Psoas muscle (tissue), 8 donors: Measurements from ENCODE around the gene TP53BP1. TPM values are rescaled to one million over a fixed set of nuclear protein-coding genes. Genes with fewer than 3 reads are reported as not detected.

ENCODE experiments used
- ATAC-seq, 4 donors: fragments of 200-7000 bp; cut with Tn5 transposase; one replicate each; pipeline ENCODE4 v1.9.1; 2020; ENCODE audit warnings: moderate library complexity in 3 of 4, mild to moderate bottlenecking in 2 of 4
- DNase-seq, 2 donors: peaks; one replicate each; pipeline ENCODE4 v3.0.0-alpha.2; 2020
- H3K27ac ChIP-seq: fragments of 200-600 bp; one replicate; pipeline ENCODE4 v1.8.0; 2022
- H3K27me3 ChIP-seq, 3 donors: fragments of 200-600 bp in 1 of 3; one replicate each; pipeline versions ENCODE4 v1.6.1 to v1.8.0; 2013 to 2022; ENCODE audit warnings: low read length in 2 of 3, mild to moderate bottlenecking in 2 of 3, moderate library complexity in 1 of 3; ENCODE audit not compliant: insufficient read depth in 3 of 3
- H3K36me3 ChIP-seq, 2 donors: fragments of 200-600 bp in 1 of 2; one replicate each; pipeline versions ENCODE4 v1.6.1 to v1.8.0; 2013 to 2022; ENCODE audit warnings: low read depth in 1 of 2, mild to moderate bottlenecking in 1 of 2, moderate library complexity in 1 of 2; ENCODE audit not compliant: insufficient read depth in 1 of 2
- H3K4me1 ChIP-seq: fragments of 200-600 bp; one replicate; pipeline ENCODE4 v1.8.0; 2022
- H3K4me3 ChIP-seq: fragments of 200-600 bp; one replicate; pipeline ENCODE4 v1.8.0; 2022; ENCODE audit warnings: mild to moderate bottlenecking
- H3K9me3 ChIP-seq: fragments of 200-600 bp; one replicate; pipeline ENCODE4 v1.8.0; 2022
- WGBS, 3 donors: extraction: QIAGEN DNeasy Blood & Tissue Kit; methylation state at CpG; one replicate each; pipeline versions ENCODE4 v1.1.6 to v1.1.7; 2013; 5-methylcytosine and 5-hydroxymethylcytosine counted together
- intact Hi-C, 2 donors: fragments of 100-400 bp; cut with DNase I; formaldehyde crosslinking; loops; one replicate each; pipeline versions ENCODE4 v1.11.0 to v1.14.2; 2022
- polyA plus RNA-seq, 3 donors: library from polyadenylated mRNA; stranded (reverse); fragments of 200-250 nt; gene quantifications; one replicate each; pipeline ENCODE4 v1.2.3, GENCODE V29; 2013
- total RNA-seq, 4 donors: library from RNA; stranded (reverse); fragmentation: NEBNext Ultra II Directional in 2 of 4; extraction: Animal tissue kit (Norgen Biotek cat#: 25700) in 2 of 4; gene quantifications; one replicate each; pipeline versions ENCODE4 v1.2.1 to v1.2.4, GENCODE V29; 2021 to 2023
- TF ChIP-seq, protein P1 (sequence below): fragments of 200-600 bp; IDR thresholded peaks from one replicate; pipeline ENCODE4 v1.8.0; 2022; ENCODE audit warnings: antibody characterized with exemption
- donor health status: healthy with polysubstance abuse.
- donor health status: DM: no; HTN: no; CAD: no; lungs with moderate emphysema.
- donor health status: Bipolar disorder and iron deficiency.
- donor health status: healthy.
- donor health status: DM: yes; HTN: yes; CAD: no.
- donor health status: DM: no; HTN: no; CAD: no.
- donor health status: DM: no; HTN: no; CAD: no.
- donor health status: DM: yes; HTN: yes; CAD: no.

TP53BP1 gene
- total and polyA plus RNA-seq, 7 donors = 7.4 to 31.3 (median 13.9) TPM

DNA sequence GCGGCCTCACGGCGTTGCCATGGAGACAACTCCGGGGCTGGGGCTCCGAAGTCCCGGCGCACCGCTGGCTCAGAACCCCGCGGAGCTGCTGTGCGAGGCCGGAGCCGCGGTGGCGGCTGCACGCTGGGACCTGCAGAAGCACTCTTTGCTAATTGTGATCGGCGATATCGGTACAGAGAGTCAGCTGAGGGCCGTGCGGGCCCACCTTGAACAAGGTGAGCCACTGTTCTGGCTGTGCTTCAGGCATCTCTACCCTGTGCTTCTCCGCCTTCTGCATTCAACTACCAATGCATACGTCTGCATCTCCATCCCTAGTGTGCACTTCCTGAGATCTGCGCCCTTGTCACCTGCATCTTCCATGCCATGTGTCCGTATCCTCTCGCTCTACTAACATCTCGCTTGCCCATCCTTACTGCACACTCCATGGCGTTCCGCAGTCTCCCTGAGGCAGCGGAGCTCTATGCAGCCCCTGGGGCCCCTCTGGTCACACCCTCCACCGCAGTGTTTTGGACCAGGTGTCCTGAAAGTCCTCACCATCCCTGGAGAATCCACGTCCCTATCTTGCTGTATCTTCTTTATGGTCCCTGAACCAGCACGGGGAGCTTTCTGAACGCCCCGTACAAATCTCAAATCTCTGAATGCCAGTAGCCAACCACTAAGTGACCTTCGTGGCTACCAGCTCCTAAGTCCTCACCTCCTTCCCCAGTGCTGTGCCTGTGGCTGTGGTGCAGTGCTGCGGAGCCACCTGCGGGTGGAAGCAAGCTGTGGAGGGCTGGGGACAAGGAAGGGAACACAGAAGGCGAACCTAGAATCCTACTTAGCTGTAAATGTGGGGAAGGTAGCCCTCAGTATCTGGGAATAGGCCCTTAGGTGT lies 18.3 kb upstream of the TP53BP1 start:
- 9 to 10% (median 9%) methylated on average over 39 of the region's 39 CpGs for WGBS, 3 donors
- ATAC-seq = no peak
- H3K27ac ChIP-seq = peak overlapping the region; percentile 12

DNA sequence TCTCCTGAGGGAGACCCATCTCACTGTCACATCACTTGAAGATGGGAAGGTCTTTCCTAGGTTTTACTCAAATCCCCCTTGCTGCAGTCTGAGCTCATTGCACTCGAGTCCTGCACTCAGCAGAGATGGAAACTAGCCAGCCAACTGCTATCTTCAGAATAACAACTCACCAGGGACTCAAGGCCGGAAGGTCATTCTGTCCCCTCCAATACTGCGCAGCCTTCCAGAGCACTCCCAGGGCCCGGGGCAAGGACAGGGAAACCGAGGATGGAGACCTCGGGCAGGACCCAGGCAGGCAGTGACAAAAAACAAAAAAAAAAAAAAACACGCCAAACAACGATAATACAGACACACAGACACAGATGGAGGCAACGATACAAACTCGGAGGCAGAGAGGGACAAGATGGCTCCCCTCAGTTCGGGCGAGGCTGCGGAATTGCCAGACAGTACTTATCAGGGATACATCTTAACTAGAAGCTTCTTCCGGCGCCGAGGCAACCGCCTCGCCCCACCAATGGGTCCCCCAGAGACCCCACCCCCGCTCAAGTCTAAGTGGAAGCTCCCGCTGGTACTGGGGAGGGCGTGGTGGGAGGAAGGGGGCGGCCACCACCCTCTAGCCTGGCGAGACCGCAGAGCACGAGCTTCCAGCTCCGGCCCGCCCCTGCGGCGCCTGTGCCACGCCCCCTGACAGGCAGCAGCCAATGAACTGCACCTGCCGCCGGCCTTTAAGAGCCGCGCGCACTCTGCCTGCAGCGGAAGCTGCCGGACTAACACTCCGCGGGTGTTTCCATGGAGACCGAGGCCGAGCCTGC lies 17.4 kb upstream of the TP53BP1 start:
- Histone ChIP-seq H3K9me3 (no peaks in the 10 kb centered on the region), H3K4me3 (peak overlapping the region; percentile 67), H3K4me1 (peaks cover 27% of the 10 kb centered on the region), H3K27ac (peak overlapping the region; percentile 88), H3K36me3 (no peaks in the 10 kb centered on the region), H3K27me3 (no peaks in the 10 kb centered on the region)
- peak; percentile 98 to 99 for DNase-seq
- intact Hi-C loops = loop anchor here in 1 of 2 donors (5.0 kb wide), 1 partner anchor 63 kb away; no protein-coding TSS in a partner anchor
- TF ChIP-seq, protein P1, sequence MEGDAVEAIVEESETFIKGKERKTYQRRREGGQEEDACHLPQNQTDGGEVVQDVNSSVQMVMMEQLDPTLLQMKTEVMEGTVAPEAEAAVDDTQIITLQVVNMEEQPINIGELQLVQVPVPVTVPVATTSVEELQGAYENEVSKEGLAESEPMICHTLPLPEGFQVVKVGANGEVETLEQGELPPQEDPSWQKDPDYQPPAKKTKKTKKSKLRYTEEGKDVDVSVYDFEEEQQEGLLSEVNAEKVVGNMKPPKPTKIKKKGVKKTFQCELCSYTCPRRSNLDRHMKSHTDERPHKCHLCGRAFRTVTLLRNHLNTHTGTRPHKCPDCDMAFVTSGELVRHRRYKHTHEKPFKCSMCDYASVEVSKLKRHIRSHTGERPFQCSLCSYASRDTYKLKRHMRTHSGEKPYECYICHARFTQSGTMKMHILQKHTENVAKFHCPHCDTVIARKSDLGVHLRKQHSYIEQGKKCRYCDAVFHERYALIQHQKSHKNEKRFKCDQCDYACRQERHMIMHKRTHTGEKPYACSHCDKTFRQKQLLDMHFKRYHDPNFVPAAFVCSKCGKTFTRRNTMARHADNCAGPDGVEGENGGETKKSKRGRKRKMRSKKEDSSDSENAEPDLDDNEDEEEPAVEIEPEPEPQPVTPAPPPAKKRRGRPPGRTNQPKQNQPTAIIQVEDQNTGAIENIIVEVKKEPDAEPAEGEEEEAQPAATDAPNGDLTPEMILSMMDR = peak; percentile 50
- peak; percentile 97 to 99 (median 98) for ATAC-seq
- 0% methylated on average over 35 to 41 of the region's 41 CpGs for WGBS, 3 donors

More for the DNA sequence above, 18.3 kb upstream of the TP53BP1 start:
- no peak for DNase-seq
- Histone ChIP-seq H3K36me3 (no peaks in the 10 kb centered on the region), H3K4me3 (peak overlapping the region; percentile 67), H3K9me3 (no peaks in the 10 kb centered on the region), H3K4me1 (peaks cover 27% of the 10 kb centered on the region), H3K27me3 (no peaks in the 10 kb centered on the region)
- intact Hi-C loops = loop anchor here in 1 of 2 donors (5.0 kb wide), 1 partner anchor 64 kb away; no protein-coding TSS in a partner anchor
- TF ChIP-seq, protein P1 = no peak

DNA sequence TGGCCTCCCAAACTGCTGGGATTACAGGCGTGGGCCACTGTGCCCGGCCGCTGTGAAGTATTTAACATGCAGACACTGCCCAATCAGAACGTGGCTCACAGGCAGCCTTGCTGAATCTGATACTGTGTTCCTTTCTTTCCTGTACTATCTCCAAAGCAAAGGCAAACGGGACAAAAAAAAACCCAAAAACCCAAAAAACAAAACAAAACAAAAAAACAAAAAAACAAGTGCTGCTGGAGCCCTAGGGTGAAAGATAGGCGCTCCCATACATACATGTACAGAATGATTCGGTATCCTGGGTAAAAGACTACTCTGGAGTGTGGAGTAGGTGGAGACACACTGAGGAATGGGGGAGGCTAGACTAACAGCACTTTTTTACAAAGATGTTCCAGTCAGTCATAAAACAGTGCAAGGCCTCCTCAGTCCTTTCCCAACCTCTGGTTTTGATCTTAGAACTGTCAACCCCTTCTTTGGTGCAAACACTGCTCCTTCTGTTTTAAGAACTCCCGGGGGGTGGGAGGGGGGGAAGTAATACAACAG lies 16.8 kb upstream of the TP53BP1 start:
- ATAC-seq = peak in 1 of 4 donors; percentile 5
- Histone ChIP-seq H3K9me3 (no peaks in the 10 kb centered on the region), H3K36me3 (no peaks in the 10 kb centered on the region), H3K27me3 (no peaks in the 10 kb centered on the region), H3K4me3 (peak overlapping the region; percentile 67), H3K27ac (peak overlapping the region; percentile 88), H3K4me1 (peaks cover 25% of the 10 kb centered on the region)
- intact Hi-C loops = loop anchor here in 1 of 2 donors (5.0 kb wide), 1 partner anchor 62 kb away; no protein-coding TSS in a partner anchor
- peak in 1 of 2 donors; percentile 62 for DNase-seq
- 25 to 41% (median 26%) methylated on average over 8 of the region's 8 CpGs for WGBS, 3 donors
- TF ChIP-seq, protein P1 = no peak

DNA sequence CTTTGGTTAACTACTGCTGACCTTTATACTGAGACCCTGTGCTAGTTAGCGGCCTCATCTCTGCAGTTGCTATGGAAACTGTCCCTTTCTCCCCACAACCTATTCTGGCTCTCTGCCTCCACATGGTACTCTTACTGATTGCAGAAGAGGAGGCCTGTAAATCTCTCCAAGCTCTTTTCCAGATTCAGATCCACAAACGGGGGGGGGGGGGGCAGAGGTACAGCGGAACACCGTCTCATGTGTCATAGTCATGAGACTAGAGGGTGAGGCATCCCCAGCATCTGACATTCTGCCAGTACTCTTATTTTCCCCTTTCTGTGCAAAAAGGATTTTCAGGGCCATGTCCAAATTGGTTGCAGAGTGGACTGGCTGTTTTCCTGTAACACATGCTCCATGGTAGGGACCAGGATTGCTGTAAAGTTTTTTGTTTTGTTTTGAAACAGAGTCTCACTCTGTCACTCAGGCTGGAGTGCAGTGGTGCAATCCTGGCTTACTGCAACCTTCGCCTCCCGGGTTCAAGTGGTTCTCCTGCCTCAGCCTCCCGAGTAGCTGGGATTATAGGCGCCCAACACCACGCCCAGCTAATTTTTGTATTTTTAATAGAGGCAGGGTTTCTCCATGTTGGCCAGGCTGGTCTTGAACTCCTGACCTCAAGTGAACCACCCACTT lies 16.2 kb upstream of the TP53BP1 start:
- intact Hi-C loops = no loop called here
- Histone ChIP-seq H3K9me3 (no peaks in the 10 kb centered on the region), H3K4me3 (peak overlapping the region; percentile 67), H3K4me1 (peaks cover 20% of the 10 kb centered on the region), H3K27me3 (no peaks in the 10 kb centered on the region), H3K36me3 (no peaks in the 10 kb centered on the region), H3K27ac (peak overlapping the region; percentile 88)
- WGBS, 3 donors = 26 to 45% (median 34%) methylated on average over 9 of the region's 9 CpGs
- DNase-seq (peak; percentile 42 to 64), ATAC-seq (peak in 1 of 4 donors; percentile 4)
- TF ChIP-seq, protein P1 = no peak
